AG09309 (cell line): ENCODE measurements around the gene WDR75.
A peak's percentile ranks its signal among the peaks of the same experiment; 100 is the strongest.

Experiments used
- DNase-seq: peaks from one replicate; pipeline ENCODE4 v3.0.0-alpha.2; 2010; ENCODE audit warnings: low read depth
- H3K4me3 ChIP-seq: 2 replicates; pipeline ENCODE4 v1.5.1; 2011; ENCODE audit warnings: mild to moderate bottlenecking, low read depth, low read length, moderate library complexity; ENCODE audit not compliant: control insufficient read depth
- TF ChIP-seq, protein P1 (sequence below): IDR thresholded peaks from 2 replicates; pipeline ENCODE4 v1.5.1; 2011; ENCODE audit warnings: mild to moderate bottlenecking, low read depth, low read length, inconsistent platforms; ENCODE audit not compliant: insufficient read depth, control insufficient read depth; ENCODE audit errors: missing control alignments

The WDR75 gene

DNA sequence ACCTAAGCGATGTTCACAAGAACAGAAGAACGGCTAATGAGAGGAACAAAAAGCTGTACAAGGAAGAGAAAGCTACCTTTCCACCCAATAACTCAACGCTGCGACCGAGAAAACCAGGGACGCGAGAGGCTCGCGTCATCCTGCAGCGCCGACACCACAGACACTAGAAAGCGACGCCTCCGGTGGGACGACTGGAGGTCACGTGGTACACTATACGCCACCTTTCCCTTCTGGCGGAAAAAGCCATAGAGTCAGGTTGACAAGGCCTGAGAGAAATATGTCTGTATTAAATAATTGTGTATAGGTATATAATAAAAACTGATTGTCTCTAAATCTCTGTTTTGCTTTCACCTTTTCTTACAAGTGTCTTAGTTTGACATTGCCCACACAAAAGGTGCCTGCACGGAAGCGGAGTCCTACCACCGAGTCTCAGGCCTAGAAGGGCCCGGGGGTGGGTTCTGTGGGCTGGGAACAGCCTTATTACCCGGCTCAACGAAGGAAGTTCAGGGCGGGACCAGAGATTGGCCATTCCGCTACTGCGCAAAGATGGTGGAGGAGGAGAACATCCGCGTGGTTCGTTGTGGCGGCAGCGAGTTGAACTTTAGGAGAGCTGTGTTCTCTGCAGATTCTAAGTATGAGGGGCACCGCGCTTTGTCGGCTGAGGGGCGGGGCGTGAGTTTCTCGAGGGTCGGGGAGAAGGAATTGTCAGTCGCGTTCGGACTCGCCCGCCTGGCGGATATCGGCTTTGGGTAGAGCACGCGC lies at the start of gene WDR75:
WDR75 (plus strand) TSS at position 528 of the 762 bp plus-strand sequence; CDS start at position 547, 19 bp downstream.
- DNase-seq: peak; percentile 79

DNA sequence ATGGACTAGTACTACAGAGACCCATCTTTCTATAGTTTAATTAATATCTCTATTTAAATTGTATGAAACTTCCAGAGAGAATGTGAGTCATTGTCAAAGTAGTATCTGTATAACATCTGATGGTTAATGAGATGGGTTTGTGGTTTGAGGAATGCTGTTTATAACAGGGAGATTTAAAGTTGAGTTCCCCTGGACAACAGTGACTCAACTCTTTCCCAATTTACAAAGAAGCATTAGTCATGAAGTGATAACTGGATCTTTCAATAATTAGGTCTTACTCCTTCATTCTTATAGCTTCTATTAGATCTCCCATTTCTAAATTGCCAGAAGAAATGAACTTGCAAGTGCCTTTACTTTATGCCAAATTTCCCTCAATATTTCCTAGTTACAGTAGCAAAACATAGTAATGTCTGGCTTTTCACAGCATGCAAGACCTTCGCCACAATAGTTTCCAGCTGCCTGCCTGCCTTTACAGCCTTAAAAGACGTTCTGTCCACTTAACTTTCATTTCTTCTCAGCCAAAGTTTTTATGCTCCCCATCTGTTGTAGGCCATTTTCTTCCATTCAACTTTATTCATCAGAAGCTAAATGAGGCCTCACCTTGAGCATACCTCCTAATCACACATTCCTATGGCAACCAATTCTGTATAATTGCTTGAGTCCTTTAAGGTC lies 47.7 kb upstream of the WDR75 start:
- DNase-seq: peak; percentile 94
- no peak overlapping the region for H3K4me3 ChIP-seq
- TF ChIP-seq, protein P1, sequence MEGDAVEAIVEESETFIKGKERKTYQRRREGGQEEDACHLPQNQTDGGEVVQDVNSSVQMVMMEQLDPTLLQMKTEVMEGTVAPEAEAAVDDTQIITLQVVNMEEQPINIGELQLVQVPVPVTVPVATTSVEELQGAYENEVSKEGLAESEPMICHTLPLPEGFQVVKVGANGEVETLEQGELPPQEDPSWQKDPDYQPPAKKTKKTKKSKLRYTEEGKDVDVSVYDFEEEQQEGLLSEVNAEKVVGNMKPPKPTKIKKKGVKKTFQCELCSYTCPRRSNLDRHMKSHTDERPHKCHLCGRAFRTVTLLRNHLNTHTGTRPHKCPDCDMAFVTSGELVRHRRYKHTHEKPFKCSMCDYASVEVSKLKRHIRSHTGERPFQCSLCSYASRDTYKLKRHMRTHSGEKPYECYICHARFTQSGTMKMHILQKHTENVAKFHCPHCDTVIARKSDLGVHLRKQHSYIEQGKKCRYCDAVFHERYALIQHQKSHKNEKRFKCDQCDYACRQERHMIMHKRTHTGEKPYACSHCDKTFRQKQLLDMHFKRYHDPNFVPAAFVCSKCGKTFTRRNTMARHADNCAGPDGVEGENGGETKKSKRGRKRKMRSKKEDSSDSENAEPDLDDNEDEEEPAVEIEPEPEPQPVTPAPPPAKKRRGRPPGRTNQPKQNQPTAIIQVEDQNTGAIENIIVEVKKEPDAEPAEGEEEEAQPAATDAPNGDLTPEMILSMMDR: no peak

More for the DNA sequence above, at the start of gene WDR75:
- TF ChIP-seq, protein P1: no peak
- H3K4me3 ChIP-seq: peak within 1 kb of the TSS; percentile 80

DNA sequence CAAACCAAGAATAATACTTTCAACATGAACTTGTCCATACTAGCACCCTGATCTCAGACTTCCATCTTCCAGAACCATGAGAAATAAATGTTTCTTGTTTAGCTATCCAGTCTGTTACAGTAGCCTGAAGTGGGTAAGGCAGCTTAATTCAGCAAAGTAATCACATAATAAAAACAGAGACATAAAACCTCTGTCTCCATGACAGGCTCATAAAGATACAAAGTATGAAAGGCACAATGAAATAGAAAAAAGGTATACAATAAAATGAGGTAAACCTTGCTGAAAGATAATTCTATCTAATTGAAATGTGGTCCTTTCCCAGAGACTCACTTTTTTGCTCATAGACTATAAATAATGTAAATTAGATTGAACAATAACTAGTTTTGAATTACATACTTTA lies 46.7 kb upstream of the WDR75 start:
- H3K4me3 ChIP-seq: no peak overlapping the region
- TF ChIP-seq, protein P1: no peak

DNA sequence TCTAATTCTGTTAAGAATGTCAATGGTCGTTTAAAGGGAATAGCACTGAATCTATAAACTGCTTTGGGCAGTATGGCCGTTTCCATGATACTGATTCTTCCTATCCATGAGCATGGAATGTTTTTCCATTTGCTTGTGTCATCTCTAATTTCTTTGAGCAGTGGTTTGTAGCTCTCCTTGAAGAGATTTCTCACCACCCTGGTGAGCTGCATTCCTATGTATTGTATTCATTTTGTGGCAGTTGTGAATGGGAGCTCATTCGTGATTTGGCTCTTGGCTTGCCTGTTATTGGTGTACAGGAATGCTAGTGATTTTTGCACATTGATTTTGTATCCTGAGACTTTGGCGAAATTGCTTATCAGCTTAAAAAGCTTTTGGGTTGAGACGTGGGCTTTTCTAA lies 38.3 kb upstream of the WDR75 start:
- H3K4me3 ChIP-seq: no peak overlapping the region
- no peak for DNase-seq
- TF ChIP-seq, protein P1: no peak

More for the DNA sequence above, 46.7 kb upstream of the WDR75 start:
- no peak for DNase-seq

DNA sequence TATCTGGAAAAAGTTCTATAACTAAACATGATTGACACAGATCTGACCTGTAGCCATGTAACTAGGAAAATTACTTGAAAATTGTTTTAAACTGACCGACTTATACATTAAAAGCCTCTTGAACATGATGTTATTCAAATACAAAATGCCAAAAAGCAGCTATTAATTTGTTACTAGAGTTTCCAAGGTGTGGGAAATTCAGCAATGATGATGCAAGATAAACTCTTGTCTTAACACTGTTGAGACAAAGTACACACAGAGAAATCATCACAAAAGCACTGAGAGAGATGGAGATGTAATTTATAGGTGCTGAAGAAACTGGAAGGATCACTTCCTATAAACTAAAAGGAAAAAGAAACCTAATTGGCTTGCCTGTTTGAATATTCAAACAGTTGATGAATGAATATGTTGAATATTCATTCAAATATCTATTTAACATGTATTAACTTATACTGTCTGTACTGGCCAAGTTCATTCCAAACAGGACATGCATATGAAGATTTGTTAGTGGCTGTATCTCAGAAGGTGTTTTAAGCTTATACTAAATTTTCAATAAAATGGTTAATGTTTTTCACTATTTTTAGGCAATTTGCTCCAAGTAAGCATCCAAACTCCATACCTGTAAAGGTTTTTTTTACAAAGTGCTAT lies 34.6 kb upstream of the WDR75 start:
- H3K4me3 ChIP-seq: no peak overlapping the region
- DNase-seq: no peak
- TF ChIP-seq, protein P1: no peak

DNA sequence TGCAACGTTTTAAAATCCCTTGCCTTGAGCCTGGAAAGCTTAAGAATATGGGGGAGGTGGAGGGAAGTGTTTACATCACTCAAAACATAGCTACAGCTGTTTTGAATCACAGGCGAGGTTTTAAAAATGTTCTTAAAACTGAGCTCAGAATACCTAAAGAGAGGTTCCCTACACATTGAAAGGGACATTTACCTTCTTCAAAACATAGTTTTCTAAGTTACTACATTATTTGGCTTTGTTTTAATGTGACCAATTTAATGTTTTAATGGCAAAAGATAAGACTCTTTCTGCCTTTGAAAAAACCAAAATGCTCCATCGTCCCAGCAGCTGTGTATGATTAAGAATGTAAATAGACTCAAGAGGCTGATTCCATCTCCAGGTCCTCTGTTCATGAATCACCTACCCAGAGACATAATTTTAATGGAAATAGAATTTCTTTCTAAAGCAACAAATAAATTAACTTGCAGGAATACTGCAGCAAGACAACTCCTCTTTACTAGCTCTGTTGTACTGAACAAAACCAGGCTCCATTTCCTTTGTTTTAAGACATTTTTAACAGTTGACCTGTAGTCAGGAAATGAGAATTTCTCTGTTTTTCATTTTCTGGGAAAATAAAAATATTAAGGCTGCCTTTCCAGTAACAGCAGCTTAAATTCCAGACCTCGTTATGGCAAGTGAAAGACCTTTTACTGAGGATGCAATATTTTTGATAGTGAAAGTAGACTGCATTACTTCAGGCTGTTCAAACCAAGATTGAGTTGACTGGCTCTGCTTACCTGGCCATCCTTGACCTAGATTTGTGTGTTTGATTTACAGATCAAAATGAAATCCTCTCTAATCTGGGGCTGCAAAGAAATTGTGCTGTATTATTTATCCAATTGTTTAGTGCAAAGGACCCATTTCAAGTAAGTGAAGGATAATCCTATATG lies 33.7 kb upstream of the WDR75 start:
- TF ChIP-seq, protein P1: no peak
- peak; percentile 57 for DNase-seq
- H3K4me3 ChIP-seq: no peak overlapping the region
